ES-I3 (cell line): Measurements from ENCODE around the gene TTC34.

Source experiments
- H3K36me3 ChIP-seq: 2 replicates; pipeline ENCODE4 v1.6.1; 2013; ENCODE audit warnings: mild to moderate bottlenecking, low read length, control low read depth, moderate library complexity; ENCODE audit not compliant: insufficient read depth
- H3K4me1 ChIP-seq: 2 replicates; pipeline ENCODE4 v1.6.1; 2013; ENCODE audit warnings: mild to moderate bottlenecking, control low read depth, low read length; ENCODE audit not compliant: insufficient read depth
- H3K9ac ChIP-seq: 2 replicates; pipeline ENCODE4 v1.6.1; 2013; ENCODE audit warnings: low read depth, mild to moderate bottlenecking, low read length, moderate library complexity
- H3K9me3 ChIP-seq: 2 replicates; pipeline ENCODE4 v1.6.1; 2013; ENCODE audit warnings: mild to moderate bottlenecking, low read length, moderate library complexity; ENCODE audit not compliant: control insufficient read depth, insufficient read depth

TTC34 gene

GRCh38 chr1:2646837-2647236 lies 154.7 kb downstream of the TTC34 start:
- H3K36me3 ChIP-seq: no peaks in the 10 kb centered on the region
- no peaks in the 10 kb centered on the region for H3K4me1 ChIP-seq
- H3K9ac ChIP-seq: no peak overlapping the region
- H3K9me3 ChIP-seq: peaks cover 3% of the 10 kb centered on the region; the same call in 1 of the 2 replicates

- Histone ChIP-seq H3K4me1 (no peaks in the 10 kb centered on the region), H3K9ac (no peak overlapping the region), H3K9me3 (peaks cover 3% of the 10 kb centered on the region; the same call in 1 of the 2 replicates), H3K36me3 (no peaks in the 10 kb centered on the region)
Measured at GRCh38 chr1:2645776-2646175, 155.7 kb downstream of the TTC34 start.

- no peaks in the 10 kb centered on the region for H3K4me1 ChIP-seq
- H3K36me3 ChIP-seq: no peaks in the 10 kb centered on the region
- no peak overlapping the region for H3K9ac ChIP-seq
- H3K9me3 ChIP-seq: peaks cover 3% of the 10 kb centered on the region; the same call in 1 of the 2 replicates
Measured at GRCh38 chr1:2645143-2645542, 156.3 kb downstream of the TTC34 start.

- peaks cover 3% of the 10 kb centered on the region; the same call in 1 of the 2 replicates for H3K9me3 ChIP-seq
- H3K9ac ChIP-seq: no peak overlapping the region
- no peaks in the 10 kb centered on the region for H3K4me1 ChIP-seq
- H3K36me3 ChIP-seq: no peaks in the 10 kb centered on the region
Measured at GRCh38 chr1:2644591-2645101, 156.8 kb downstream of the TTC34 start.

GRCh38 chr1:2644171-2644570 lies 157.3 kb downstream of the TTC34 start:
- H3K4me1 ChIP-seq: no peaks in the 10 kb centered on the region

GRCh38 chr1:2643414-2644077 lies 157.9 kb downstream of the TTC34 start:
- peaks cover 3% of the 10 kb centered on the region; the same call in 1 of the 2 replicates for H3K9me3 ChIP-seq
- no peaks in the 10 kb centered on the region for H3K36me3 ChIP-seq
- peak overlapping the region; percentile 73 for H3K9ac ChIP-seq
- no peaks in the 10 kb centered on the region for H3K4me1 ChIP-seq

More at GRCh38 chr1:2644171-2644570, 157.3 kb downstream of the TTC34 start:
- no peaks in the 10 kb centered on the region for H3K36me3 ChIP-seq
- H3K9me3 ChIP-seq: peaks cover 3% of the 10 kb centered on the region; the same call in 1 of the 2 replicates
- no peak overlapping the region for H3K9ac ChIP-seq

GRCh38 chr1:2642560-2643413 lies 158.7 kb downstream of the TTC34 start:
- peak overlapping the region; percentile 73 for H3K9ac ChIP-seq
- peaks cover under 1% of the 10 kb centered on the region; the same call in 1 of the 2 replicates for H3K9me3 ChIP-seq
- no peaks in the 10 kb centered on the region for H3K4me1 ChIP-seq
- H3K36me3 ChIP-seq: no peaks in the 10 kb centered on the region

- no peaks in the 10 kb centered on the region for H3K36me3 ChIP-seq
- no peaks in the 10 kb centered on the region for H3K4me1 ChIP-seq
- H3K9ac ChIP-seq: peak overlapping the region; percentile 73; the same call in 1 of the 2 replicates
- H3K9me3 ChIP-seq: no peaks in the 10 kb centered on the region; the same call in 1 of the 2 replicates
Measured at GRCh38 chr1:2642131-2642559, 159.3 kb downstream of the TTC34 start.

GRCh38 chr1:2641381-2642130 lies 159.9 kb downstream of the TTC34 start:
- peaks cover 3% of the 10 kb centered on the region; the same call in 1 of the 2 replicates for H3K9me3 ChIP-seq
- H3K9ac ChIP-seq: peak overlapping the region; percentile 73; the same call in 1 of the 2 replicates
- no peaks in the 10 kb centered on the region for H3K36me3 ChIP-seq
- H3K4me1 ChIP-seq: no peaks in the 10 kb centered on the region

GRCh38 chr1:2640626-2641025 lies 160.9 kb downstream of the TTC34 start:
- no peaks in the 10 kb centered on the region for H3K36me3 ChIP-seq
- no peaks in the 10 kb centered on the region for H3K4me1 ChIP-seq
- no peak overlapping the region for H3K9ac ChIP-seq
- 0 out of 2 replicates have a peak, but pooled peaks cover 6% of the 10 kb centered on the region for H3K9me3 ChIP-seq

GRCh38 chr1:2639607-2640521 lies 161.6 kb downstream of the TTC34 start:
- Histone ChIP-seq H3K36me3 (no peaks in the 10 kb centered on the region), H3K9ac (no peak overlapping the region), H3K9me3 (0 out of 2 replicates have a peak, but pooled peaks cover 6% of the 10 kb centered on the region), H3K4me1 (no peaks in the 10 kb centered on the region)

GRCh38 chr1:2639203-2639602 lies 162.3 kb downstream of the TTC34 start:
- Histone ChIP-seq H3K9ac (no peak overlapping the region), H3K36me3 (no peaks in the 10 kb centered on the region), H3K9me3 (0 out of 2 replicates have a peak, but pooled peaks cover 6% of the 10 kb centered on the region), H3K4me1 (no peaks in the 10 kb centered on the region)

GRCh38 chr1:2638466-2639115 lies 162.9 kb downstream of the TTC34 start:
- H3K36me3 ChIP-seq: no peaks in the 10 kb centered on the region
- H3K9ac ChIP-seq: no peak overlapping the region
- H3K9me3 ChIP-seq: 0 out of 2 replicates have a peak, but pooled peaks cover 6% of the 10 kb centered on the region
- H3K4me1 ChIP-seq: peaks cover 3% of the 10 kb centered on the region; the same call in 1 of the 2 replicates
